Glomerular visceral epithelial cell (primary cell): ENCODE results near the gene BMERB1.
A peak's percentile ranks its signal among the peaks of the same experiment; 100 is the strongest.
"Not testable (repeated sequence)": the region's sequence is repeated elsewhere in the genome, so short reads cannot be mapped to it uniquely, and the experiment has no call there.

ENCODE experiments used
- DNase-seq: peaks from one replicate; pipeline ENCODE4 v3.0.0-alpha.2; 2016; ENCODE audit errors: extremely low spot score

Gene BMERB1

GRCh38 chr16:15434425-15435215, at the start of gene BMERB1:
Gene BMERB1, plus strand, starts transcription at chr16:15434588. Its CDS starts 66 bp downstream, at chr16:15434654.
- peak; percentile 51 for DNase-seq

- DNase-seq, result not testable (repeated sequence)
Measured at GRCh38 chr16:15388060-15388459, 46.3 kb upstream of the BMERB1 start.

- DNase-seq, result not testable (repeated sequence)
Measured at GRCh38 chr16:15389916-15390315, 44.5 kb upstream of the BMERB1 start.

GRCh38 chr16:15393025-15393424, 41.4 kb upstream of the BMERB1 start:
- not testable (repeated sequence) for DNase-seq

GRCh38 chr16:15395631-15396508, 38.5 kb upstream of the BMERB1 start, which contains the start of gene MPV17L:
Gene MPV17L, plus strand, starts transcription at chr16:15395754. Its CDS starts 144 bp downstream, at chr16:15395898.
- not testable (repeated sequence) for DNase-seq

GRCh38 chr16:15396509-15396829, 37.9 kb upstream of the BMERB1 start:
- DNase-seq, result not testable (repeated sequence)

- no peak for DNase-seq
Measured at GRCh38 chr16:15396948-15397594, 37.3 kb upstream of the BMERB1 start.

GRCh38 chr16:15398618-15399316, 35.6 kb upstream of the BMERB1 start:
- no peak for DNase-seq

GRCh38 chr16:15399317-15399716, 35.1 kb upstream of the BMERB1 start:
- no peak for DNase-seq

GRCh38 chr16:15400314-15400713, 34.1 kb upstream of the BMERB1 start:
- not testable (repeated sequence) for DNase-seq

GRCh38 chr16:15401972-15402371, 32.4 kb upstream of the BMERB1 start:
- DNase-seq, result no peak

GRCh38 chr16:15403392-15403995, 30.9 kb upstream of the BMERB1 start:
- DNase-seq, result peak; percentile 1

- DNase-seq, result not testable (repeated sequence)
Measured at GRCh38 chr16:15404091-15404490, 30.3 kb upstream of the BMERB1 start.

GRCh38 chr16:15404792-15405191, 29.6 kb upstream of the BMERB1 start:
- DNase-seq, result no peak

GRCh38 chr16:15407756-15408155, 26.6 kb upstream of the BMERB1 start:
- DNase-seq, result peak; percentile 48

GRCh38 chr16:15409476-15409875, 24.9 kb upstream of the BMERB1 start:
- not testable (repeated sequence) for DNase-seq

GRCh38 chr16:15415511-15415985, 18.8 kb upstream of the BMERB1 start:
- DNase-seq, result no peak

GRCh38 chr16:15417197-15417596, 17.2 kb upstream of the BMERB1 start:
- DNase-seq, result no peak

GRCh38 chr16:15418206-15418605, 16.2 kb upstream of the BMERB1 start:
- DNase-seq, result no peak

- not testable (repeated sequence) for DNase-seq
Measured at GRCh38 chr16:15421696-15422095, 12.7 kb upstream of the BMERB1 start.

- no peak for DNase-seq
Measured at GRCh38 chr16:15422222-15422621, 12.2 kb upstream of the BMERB1 start.
